ENCODE data around the gene OSGEP. TPM values are rescaled to one million over a fixed set of nuclear protein-coding genes. Genes with fewer than 3 reads are reported as not detected.

OSGEP gene
- total RNA-seq, 4 donors from 2014 or later: 56.7 to 88.8 (median 75.0) TPM

- DNase-seq: peak; percentile 94 to 95
- intact Hi-C loops (cut with DNase I): loop anchor here (5.0 to 10.0 kb wide), 2 partner anchors 52 to 194 kb away; partner anchors contain the start of genes PIP4P1 and PNP
- 0 to 1% methylated on average over 39 to 43 of the region's 43 CpGs for WGBS, 2 donors
- Histone ChIP-seq H3K27ac (peak within 1 kb of the TSS; percentile 93 to 98 (median 94)), H3K36me3 (peaks cover 2% of the 10 kb centered on the region in 2 donors), H3K4me3 (replicated peaks in 1 of 3) (peak within 1 kb of the TSS; percentile 59 to 89 (median 76)), H3K27me3 (no peaks in the 10 kb centered on the region), H3K4me1 (peaks cover 5 to 11% of the 10 kb centered on the region in 2 donors), H3K9me3 (no peaks in the 10 kb centered on the region)
- TF ChIP-seq POLR2A (IDR thresholded peaks at IDR 0.05) (peak; percentile 17 to 93), CTCF (IDR thresholded peaks at IDR 0.05) (peak in 2 of 6 experiments; percentile 23 to 24)
Observed at GRCh38 chr14:20412876-20413743, 41.5 kb downstream of the OSGEP start, which contains the start of gene TEP1. TEP1 (minus strand) TSS chr14:20413501; CDS start chr14:20408439, 5,062 bp downstream.

- no peak for DNase-seq
- Histone ChIP-seq H3K9me3 (no peaks in the 10 kb centered on the region), H3K4me3 (replicated peaks in 1 of 3) (peak overlapping the region in 2 of 3 donors; percentile 76 to 89), H3K4me1 (peaks cover under 1 to 11% of the 10 kb centered on the region in 2 donors), H3K27me3 (no peaks in the 10 kb centered on the region), H3K27ac (peak overlapping the region; percentile 93 to 98 (median 94)), H3K36me3 (peaks cover 9% of the 10 kb centered on the region in 2 donors)
- TF ChIP-seq POLR2A (IDR thresholded peaks at IDR 0.05): no peak
- no peak for TF ChIP-seq CTCF (IDR thresholded peaks at IDR 0.05)
- intact Hi-C loops (cut with DNase I): loop anchor here (5.0 to 10.0 kb wide), 2 partner anchors 52 to 195 kb away; partner anchors contain the start of genes PIP4P1 and PNP
- WGBS, 2 donors: 10% methylated on average over 7 of the region's 7 CpGs
Observed at GRCh38 chr14:20412411-20412810, 42.2 kb downstream of the OSGEP start.

- Histone ChIP-seq H3K27ac (no peak overlapping the region), H3K27me3 (no peaks in the 10 kb centered on the region), H3K36me3 (peaks cover 29 to 34% of the 10 kb centered on the region in 2 donors), H3K4me3 (replicated peaks in 1 of 3) (no peak overlapping the region), H3K4me1 (peaks cover 0 to 5% of the 10 kb centered on the region in 2 donors), H3K9me3 (no peaks in the 10 kb centered on the region)
- 86 to 91% methylated on average over 2 of the region's 2 CpGs for WGBS, 2 donors
- no peak for TF ChIP-seq CTCF (IDR thresholded peaks at IDR 0.05)
- TF ChIP-seq POLR2A (IDR thresholded peaks at IDR 0.05): no peak
- intact Hi-C loops (cut with DNase I): no loop called here
- DNase-seq: no peak
Observed at GRCh38 chr14:20409226-20409625, 45.4 kb downstream of the OSGEP start.

GRCh38 chr14:20403521-20403920 lies 51.1 kb downstream of the OSGEP start:
- no peak overlapping the region for H3K27ac ChIP-seq
- DNase-seq: no peak
- intact Hi-C loops (cut with DNase I): no loop called here
- peaks cover 64 to 66% of the 10 kb centered on the region in 2 donors for H3K36me3 ChIP-seq
- no peaks in the 10 kb centered on the region for H3K9me3 ChIP-seq
- 95 to 97% methylated on average over 11 of the region's 11 CpGs for WGBS, 2 donors
- no peak overlapping the region for H3K4me3 ChIP-seq (replicated peaks in 1 of 3)
- TF ChIP-seq CTCF (IDR thresholded peaks at IDR 0.05): no peak
- H3K27me3 ChIP-seq: no peaks in the 10 kb centered on the region
- H3K4me1 ChIP-seq: peaks cover 0 to 7% of the 10 kb centered on the region in 2 donors

Data from thyroid gland (tissue), 4 donors.